HG02798 (cell line): ENCODE results near the gene NRGN.

Source experiments
- ATAC-seq: cut with Tn5 transposase; IDR thresholded peaks from one replicate; pipeline ENCODE4 v1.9.1; 2021; ENCODE audit warnings: mild to moderate bottlenecking; ENCODE audit not compliant: unreplicated experiment, poor library complexity

The NRGN gene

GRCh38 chr11:124778281-124778680, 38.5 kb downstream of the NRGN start:
- no peak for ATAC-seq

GRCh38 chr11:124779568-124779967, 39.8 kb downstream of the NRGN start:
- no peak for ATAC-seq

- no peak for ATAC-seq
Measured at GRCh38 chr11:124783002-124783401, 43.3 kb downstream of the NRGN start.

GRCh38 chr11:124784051-124784450, 44.3 kb downstream of the NRGN start:
- ATAC-seq, result no peak

GRCh38 chr11:124788521-124788920, 48.8 kb downstream of the NRGN start:
- ATAC-seq, result no peak

- ATAC-seq, result peak; percentile 64
Measured at GRCh38 chr11:124791626-124792341, 52.0 kb downstream of the NRGN start.

GRCh38 chr11:124793466-124794278, 53.9 kb downstream of the NRGN start:
- ATAC-seq, result peak; percentile 62

GRCh38 chr11:124796312-124796711, 56.6 kb downstream of the NRGN start:
- no peak for ATAC-seq
